NCI-H187 treated with DMSO at 0.1 percent for 48 hours (cell line): ENCODE results near the gene GRIN2C.

Experiments
- DNase-seq: peaks from one replicate; lab custom pipeline; 2025; lab: John Stamatoyannopoulos, UW

Gene GRIN2C

GRCh38 chr17:74864297-74864865 lies 4.7 kb upstream of the GRIN2C start:
- DNase-seq, result no peak

GRCh38 chr17:74863420-74864296 lies 4.0 kb upstream of the GRIN2C start:
- no peak for DNase-seq

- DNase-seq, result no peak
These were observed 3.2 kb upstream of the GRIN2C start for GRCh38 chr17:74862919-74863318.

GRCh38 chr17:74862108-74862901 lies 2.6 kb upstream of the GRIN2C start:
- DNase-seq, result no peak

- DNase-seq, result no peak
These were observed 2.0 kb upstream of the GRIN2C start for GRCh38 chr17:74861662-74862107.

- DNase-seq, result no peak
These were observed 1.4 kb upstream of the GRIN2C start for GRCh38 chr17:74860872-74861661.

- no peak for DNase-seq
These were observed 665 bp upstream of the GRIN2C start for GRCh38 chr17:74860229-74860871.

GRCh38 chr17:74858672-74859458 lies 820 bp downstream of the GRIN2C start:
- no peak for DNase-seq

- DNase-seq, result no peak
These were observed 2.5 kb downstream of the GRIN2C start for GRCh38 chr17:74857191-74857590.

- no peak for DNase-seq
These were observed 3.6 kb downstream of the GRIN2C start for GRCh38 chr17:74856112-74856511.

GRCh38 chr17:74855323-74855722 lies 4.4 kb downstream of the GRIN2C start:
- no peak for DNase-seq

GRCh38 chr17:74854792-74855191 lies 4.9 kb downstream of the GRIN2C start:
- DNase-seq, result no peak

- DNase-seq, result no peak
These were observed 6.0 kb downstream of the GRIN2C start for GRCh38 chr17:74853669-74854068.

- DNase-seq, result no peak
These were observed 6.7 kb downstream of the GRIN2C start for GRCh38 chr17:74853048-74853397.

- DNase-seq, result no peak
These were observed 7.2 kb downstream of the GRIN2C start for GRCh38 chr17:74852237-74853047.

- DNase-seq, result peak; percentile 61
These were observed 8.0 kb downstream of the GRIN2C start for GRCh38 chr17:74851612-74852236.

- no peak for DNase-seq
These were observed 8.8 kb downstream of the GRIN2C start for GRCh38 chr17:74850914-74851313.

- no peak for DNase-seq
These were observed 9.4 kb downstream of the GRIN2C start for GRCh38 chr17:74850310-74850709.

- DNase-seq, result no peak
These were observed 10.9 kb downstream of the GRIN2C start for GRCh38 chr17:74848656-74849399.
